ENCODE measurements around the gene SNAP47.

DNA sequence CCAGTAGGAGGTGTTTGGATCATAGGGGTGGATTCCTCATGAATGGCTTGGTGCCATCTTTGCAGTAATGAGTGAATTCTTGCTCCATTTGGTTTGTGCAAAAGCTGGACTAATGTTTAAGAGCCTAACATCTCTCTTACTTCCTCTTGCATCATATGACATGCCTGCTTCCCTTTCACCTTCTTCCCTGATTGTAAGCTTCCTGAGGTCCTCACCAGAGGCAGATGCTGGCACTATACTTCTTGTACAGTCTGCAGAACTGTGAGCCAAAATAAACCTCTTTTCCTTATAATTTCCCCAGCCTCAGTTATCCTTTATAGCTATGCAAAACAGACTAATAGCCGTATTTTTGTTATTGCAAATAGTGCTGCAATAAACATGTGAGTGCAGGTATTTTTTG, 88.3 kb downstream of the SNAP47 start:
- no peak for TF ChIP-seq EZH2phosphoT487 (IDR thresholded peaks at IDR 0.05; ENCODE audit: borderline replicate concordance, low read length)
- TF ChIP-seq, protein P1, sequence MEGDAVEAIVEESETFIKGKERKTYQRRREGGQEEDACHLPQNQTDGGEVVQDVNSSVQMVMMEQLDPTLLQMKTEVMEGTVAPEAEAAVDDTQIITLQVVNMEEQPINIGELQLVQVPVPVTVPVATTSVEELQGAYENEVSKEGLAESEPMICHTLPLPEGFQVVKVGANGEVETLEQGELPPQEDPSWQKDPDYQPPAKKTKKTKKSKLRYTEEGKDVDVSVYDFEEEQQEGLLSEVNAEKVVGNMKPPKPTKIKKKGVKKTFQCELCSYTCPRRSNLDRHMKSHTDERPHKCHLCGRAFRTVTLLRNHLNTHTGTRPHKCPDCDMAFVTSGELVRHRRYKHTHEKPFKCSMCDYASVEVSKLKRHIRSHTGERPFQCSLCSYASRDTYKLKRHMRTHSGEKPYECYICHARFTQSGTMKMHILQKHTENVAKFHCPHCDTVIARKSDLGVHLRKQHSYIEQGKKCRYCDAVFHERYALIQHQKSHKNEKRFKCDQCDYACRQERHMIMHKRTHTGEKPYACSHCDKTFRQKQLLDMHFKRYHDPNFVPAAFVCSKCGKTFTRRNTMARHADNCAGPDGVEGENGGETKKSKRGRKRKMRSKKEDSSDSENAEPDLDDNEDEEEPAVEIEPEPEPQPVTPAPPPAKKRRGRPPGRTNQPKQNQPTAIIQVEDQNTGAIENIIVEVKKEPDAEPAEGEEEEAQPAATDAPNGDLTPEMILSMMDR (IDR thresholded peaks at IDR 0.05; ENCODE audit: low read depth, low read length, poor library complexity, severe bottlenecking), result no peak
